HepG2 (cell line): ENCODE results near the gene IMMT. TPM values are rescaled to one million over a fixed set of nuclear protein-coding genes. Genes with fewer than 3 reads are reported as not detected.

ENCODE experiments used
- AKAP8 ChIP-seq: sonication (generic); formaldehyde crosslinking; IDR thresholded peaks from 2 replicates; pipeline ENCODE4 v1.5.1; 2020; ENCODE audit warnings: mild to moderate bottlenecking, missing genetic modification reagents
- AKNA ChIP-seq: sonication (generic); formaldehyde crosslinking; IDR thresholded peaks from 2 replicates; pipeline ENCODE4 v1.4.0; 2020; ENCODE audit warnings: missing genetic modification reagents, borderline replicate concordance
- ARID4A ChIP-seq: sonication (generic); formaldehyde crosslinking; IDR thresholded peaks from 2 replicates; pipeline ENCODE4 v1.5.0; 2020; ENCODE audit warnings: mild to moderate bottlenecking, missing genetic modification reagents, borderline replicate concordance
- ARNT ChIP-seq: fragments of 450-650 bp; IDR thresholded peaks from 2 replicates; pipeline ENCODE4 v1.6.1; 2017
- BCL6 ChIP-seq: IDR thresholded peaks from 2 replicates; pipeline ENCODE4 v1.6.1; 2016; ENCODE audit warnings: missing genetic modification reagents, missing compliant biosample characterization
- CEBPB ChIP-seq: IDR thresholded peaks from 2 replicates; pipeline ENCODE4 v1.6.1; 2011; ENCODE audit warnings: low read depth, low read length, improper control_type of control experiment, borderline replicate concordance
- CHD2 ChIP-seq: IDR thresholded peaks from 2 replicates; pipeline ENCODE4 v1.6.1; 2011; ENCODE audit warnings: low read depth, low read length, improper control_type of control experiment
- EEA1 ChIP-seq: sonication (generic); formaldehyde crosslinking; IDR thresholded peaks from 2 replicates; pipeline ENCODE4 v1.5.1; 2020; ENCODE audit warnings: mild to moderate bottlenecking, missing genetic modification reagents, borderline replicate concordance
- FOXJ3 ChIP-seq: sonication (generic); formaldehyde crosslinking; IDR thresholded peaks from 2 replicates; pipeline ENCODE4 v1.4.0; 2020; ENCODE audit warnings: missing genetic modification reagents, mild to moderate bottlenecking, borderline replicate concordance
- KAT8 ChIP-seq: IDR thresholded peaks from 2 replicates; pipeline ENCODE4 v1.6.1; 2016; ENCODE audit warnings: missing genetic modification reagents, missing compliant biosample characterization
- KLF12 ChIP-seq: sonication (generic); formaldehyde crosslinking; IDR thresholded peaks from 2 replicates; pipeline ENCODE4 v1.4.0; 2020; ENCODE audit warnings: missing genetic modification reagents, borderline replicate concordance
- PAXIP1 ChIP-seq: sonication (generic); formaldehyde crosslinking; conservative IDR thresholded peaks from 2 replicates; pipeline ENCODE4 v1.4.0; 2020; ENCODE audit warnings: mild to moderate bottlenecking, missing genetic modification reagents, moderate library complexity
- XRCC5 ChIP-seq: fragments of 200-400 bp; formaldehyde crosslinking; optimal IDR thresholded peaks from 2 replicates; pipeline ENCODE3; 2017; ENCODE audit warnings: mild to moderate bottlenecking, low read length
- ZFP41 ChIP-seq: sonication (generic); formaldehyde crosslinking; IDR thresholded peaks from 2 replicates; pipeline ENCODE4 v1.4.0; 2020; ENCODE audit warnings: mild to moderate bottlenecking, missing genetic modification reagents, borderline replicate concordance
- ZNF382 ChIP-seq: sonication (generic); formaldehyde crosslinking; IDR thresholded peaks from 2 replicates; pipeline ENCODE4 v1.5.0; 2020; ENCODE audit warnings: missing genetic modification reagents, mild to moderate bottlenecking, borderline replicate concordance
- ZNF44 ChIP-seq: sonication (generic); formaldehyde crosslinking; IDR thresholded peaks from 2 replicates; pipeline ENCODE4 v1.5.1; 2020; ENCODE audit warnings: mild to moderate bottlenecking, missing genetic modification reagents
- ZNF468 ChIP-seq: sonication (generic); formaldehyde crosslinking; IDR thresholded peaks from 2 replicates; pipeline ENCODE4 v1.8.0; 2022; ENCODE audit warnings: mild to moderate bottlenecking, moderate library complexity, missing genetic modification reagents
- ZNF709 ChIP-seq: sonication (generic); formaldehyde crosslinking; IDR thresholded peaks from 2 replicates; pipeline ENCODE4 v1.5.0; 2020; ENCODE audit warnings: mild to moderate bottlenecking, missing genetic modification reagents
- ZNF878 ChIP-seq: sonication (generic); formaldehyde crosslinking; IDR thresholded peaks from 2 replicates; pipeline ENCODE4 v1.8.1; 2023; ENCODE audit warnings: mild to moderate bottlenecking, missing genetic modification reagents, moderate library complexity
- polyA plus RNA-seq, 8 experiments: library from polyadenylated mRNA; depleted of rRNA in 3 of 8; stranded (reverse) in 7 of 8; unstranded in 1 of 8; fragments of >200 nt; fragmentation: Illumina TruSeq in 4 of 8; extraction: Trizol in 4 of 8; gene quantifications; 2 replicates each; pipeline versions ENCODE4 v1.2.1 to v1.2.3, GENCODE V29; 2011 to 2016; ENCODE audit warnings: low read depth in 4 of 8, missing spikeins in 1 of 8, mixed read lengths in 1 of 8; ENCODE audit not compliant: insufficient read depth in 1 of 8
- total RNA-seq, 5 experiments: library from RNA; depleted of rRNA; stranded (reverse); fragments of >200 nt; fragmentation: Illumina TruSeq; extraction: Trizol; gene quantifications; 2 replicates each; pipeline ENCODE4 v1.2.3, GENCODE V29; 2016; ENCODE audit warnings: low read depth in 1 of 5

IMMT gene
- total and polyA plus RNA-seq, 2 of the 13 experiments (the other 11 are each of a cell fraction or from before 2014, with no cell fraction given) = 63.5 to 119 TPM

GRCh38 chr2:86194751-86195054 is 559 bp downstream of the IMMT start (continued):
- TF ChIP-seq AKNA (no peak), AKAP8 (no peak), XRCC5 (no peak), CEBPB (no peak), ARNT (no peak), ZNF878 (CRISPR knock-in tag) (no peak), KAT8 (CRISPR knock-in tag) (no peak), ARID4A (CRISPR knock-in tag) (no peak), EEA1 (no peak), ZNF382 (CRISPR knock-in tag) (no peak), PAXIP1 (CRISPR knock-in tag) (no peak; the same call in 1 of the 2 replicates), KLF12 (CRISPR knock-in tag) (no peak), BCL6 (CRISPR knock-in tag) (no peak), FOXJ3 (no peak; the same call in 1 of the 2 replicates), ZFP41 (no peak), CHD2 (0 out of 2 replicates have a peak, but pooled peaks have one; percentile 49), ZNF468 (CRISPR knock-in tag) (no peak), ZNF44 (CRISPR knock-in tag) (no peak), ZNF709 (no peak)
- TF ChIP-seq, all 625 proteins: peak for 40
